ENCODE results near the gene PRKN.
"Not testable (repeated sequence)": the region's sequence is repeated elsewhere in the genome, so short reads cannot be mapped to it uniquely, and the experiment has no call there.

Gene PRKN

GRCh38 chr6:162710419-162710818, 17.1 kb downstream of the PRKN start:
- no peak for DNase-seq

- no peak for DNase-seq
These were observed 18.1 kb downstream of the PRKN start for GRCh38 chr6:162709431-162709830.

DNA sequence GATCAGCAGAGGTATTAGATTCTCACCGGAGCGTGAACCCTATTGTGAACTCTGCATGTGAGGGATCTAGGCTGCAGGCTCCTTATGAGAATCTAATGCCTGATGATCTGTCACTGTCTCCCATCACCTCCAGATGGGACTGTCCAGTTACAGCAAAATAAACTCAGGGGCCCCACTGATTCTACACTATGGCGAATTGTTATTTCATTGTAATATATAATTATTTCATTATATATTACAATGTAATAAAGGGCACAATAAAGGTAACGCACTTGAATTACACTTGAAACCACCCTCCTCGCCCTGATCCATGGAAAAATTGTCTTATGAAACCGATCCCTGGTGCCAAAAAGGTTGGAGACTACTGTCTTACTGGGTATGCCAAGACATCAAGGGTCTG, 18.6 kb downstream of the PRKN start:
- DNase-seq = no peak

GRCh38 chr6:162706232-162706631, 21.3 kb downstream of the PRKN start:
- DNase-seq = no peak

- no peak for DNase-seq
These were observed 21.8 kb downstream of the PRKN start for GRCh38 chr6:162705736-162706135.

DNA sequence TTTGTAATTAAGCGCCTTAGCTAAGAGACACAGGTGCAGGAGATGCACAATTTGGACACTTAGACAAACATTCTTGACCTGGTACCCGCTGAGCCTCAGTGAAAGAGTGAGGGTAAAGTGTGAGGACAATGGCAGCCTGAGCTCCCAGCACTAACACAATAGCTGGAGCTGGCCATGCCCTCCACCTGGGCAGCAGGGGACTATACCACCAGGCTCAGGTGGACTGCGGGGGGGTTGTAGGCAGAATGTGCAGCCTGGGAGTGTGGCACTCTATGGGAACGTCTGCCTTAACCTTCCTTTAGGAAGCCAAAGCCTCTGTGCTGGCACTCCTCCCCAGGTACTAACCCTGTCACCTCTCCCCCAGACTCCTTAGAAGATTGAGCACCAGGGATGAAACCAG, 23.6 kb downstream of the PRKN start:
- DNase-seq = no peak

- no peak for DNase-seq
These were observed 25.1 kb downstream of the PRKN start for GRCh38 chr6:162702446-162702845.

- no peak for DNase-seq
These were observed 26.0 kb downstream of the PRKN start for GRCh38 chr6:162701551-162701950.

DNA sequence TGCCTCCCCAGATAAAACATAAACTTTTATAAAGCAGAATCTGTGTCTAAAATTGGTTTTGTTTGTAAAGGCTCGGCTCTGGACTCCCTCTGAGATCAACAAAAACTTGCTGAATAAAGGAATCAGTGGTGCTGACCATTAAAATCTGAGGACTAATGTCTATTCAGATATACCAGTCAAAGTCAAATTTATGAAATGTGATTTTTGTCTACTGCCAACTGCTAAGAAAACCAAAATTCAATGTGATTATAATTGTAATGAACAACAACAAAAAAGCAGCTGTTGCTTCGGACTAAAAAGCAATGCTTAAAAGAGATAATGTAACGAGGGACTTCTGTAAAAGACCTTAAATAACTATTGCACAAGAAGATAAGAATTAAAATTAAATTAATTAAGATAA, 26.6 kb downstream of the PRKN start:
- no peak for DNase-seq

- no peak for DNase-seq
These were observed 27.6 kb downstream of the PRKN start for GRCh38 chr6:162699961-162700360.

DNA sequence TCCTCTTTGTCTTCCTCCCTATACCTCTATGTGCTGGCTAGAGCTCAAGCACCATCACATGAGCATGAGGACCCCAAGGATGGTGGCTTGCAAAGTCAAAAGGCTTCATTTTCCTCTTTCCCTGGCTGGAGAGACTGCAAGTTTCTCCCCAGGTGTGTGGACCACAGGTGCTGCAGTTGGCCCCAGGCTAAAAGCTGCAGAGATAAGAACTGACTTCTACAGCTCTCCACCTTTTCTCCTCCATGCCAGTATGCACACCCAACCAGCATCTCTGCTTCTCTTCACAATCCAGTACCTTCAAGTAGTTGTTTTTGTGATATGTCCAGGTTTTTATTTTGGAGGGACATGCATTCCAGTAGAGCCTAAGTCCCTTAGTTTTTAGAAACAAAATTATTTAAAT, 29.1 kb downstream of the PRKN start:
- DNase-seq = no peak

- DNase-seq = no peak
These were observed 29.6 kb downstream of the PRKN start for GRCh38 chr6:162697872-162698403.

DNA sequence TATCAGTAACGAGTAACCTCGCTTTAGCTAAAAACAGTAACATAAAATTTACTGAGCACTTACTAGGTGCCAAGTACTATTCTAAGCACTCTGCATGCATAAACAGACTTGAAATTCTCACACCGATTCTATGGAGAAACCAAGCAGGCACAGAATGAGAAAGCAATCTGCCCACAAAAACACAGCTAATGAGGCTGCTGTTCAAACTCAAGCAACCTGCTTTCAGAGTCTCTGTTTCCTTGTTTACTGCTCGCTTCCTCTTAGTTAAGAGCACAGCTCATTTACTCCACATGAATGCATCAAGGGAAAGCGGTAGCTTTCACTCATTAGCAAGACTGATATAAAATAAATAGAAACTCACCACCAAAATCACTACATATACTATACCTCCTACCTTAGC, 37.4 kb downstream of the PRKN start:
- no peak for DNase-seq

- no peak for DNase-seq
These were observed 38.7 kb downstream of the PRKN start for GRCh38 chr6:162688751-162689345.

DNA sequence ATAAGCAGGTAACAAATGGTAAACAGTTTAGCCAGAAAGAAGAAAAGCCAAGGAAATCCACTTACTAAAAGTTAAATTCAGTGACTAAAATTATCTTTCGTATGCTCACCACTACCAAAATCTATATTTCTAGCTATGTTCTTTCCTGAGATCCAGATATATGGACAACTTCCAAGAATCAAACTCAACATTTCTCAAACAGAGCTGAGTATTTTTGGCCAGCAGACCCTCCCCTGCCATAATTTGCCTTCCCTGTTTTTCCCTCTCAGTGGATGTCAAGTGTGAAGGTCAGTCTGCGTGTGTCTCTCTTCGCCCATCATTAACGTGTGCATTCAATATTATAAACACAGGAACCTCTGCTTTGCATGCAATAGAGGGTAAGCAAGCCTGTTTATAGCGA, 42.0 kb downstream of the PRKN start:
- no peak for DNase-seq

GRCh38 chr6:162684961-162685360, 42.6 kb downstream of the PRKN start:
- DNase-seq = no peak

GRCh38 chr6:162684052-162684451, 43.5 kb downstream of the PRKN start:
- DNase-seq = no peak

- DNase-seq = no peak
These were observed 44.4 kb downstream of the PRKN start for GRCh38 chr6:162683135-162683534.

DNA sequence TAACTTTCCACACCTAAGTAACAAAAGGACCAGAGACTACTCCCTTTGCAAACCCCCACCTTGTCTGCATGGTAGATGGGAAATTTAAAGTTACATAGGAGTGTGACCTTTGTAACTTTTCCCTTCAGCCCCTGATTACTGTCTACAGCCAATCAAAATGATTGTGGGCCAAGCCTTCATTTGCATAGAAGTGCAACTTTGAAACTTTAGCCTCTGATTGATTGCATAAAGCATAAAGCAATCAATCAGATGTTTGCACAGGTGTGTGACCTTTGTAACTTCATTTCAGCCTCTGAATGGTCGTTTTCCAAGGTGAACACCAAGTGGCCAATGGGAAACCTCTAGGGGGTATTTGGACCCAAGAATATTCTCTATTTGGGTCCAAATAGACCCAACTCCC, 46.1 kb downstream of the PRKN start:
- DNase-seq = no peak

DNA sequence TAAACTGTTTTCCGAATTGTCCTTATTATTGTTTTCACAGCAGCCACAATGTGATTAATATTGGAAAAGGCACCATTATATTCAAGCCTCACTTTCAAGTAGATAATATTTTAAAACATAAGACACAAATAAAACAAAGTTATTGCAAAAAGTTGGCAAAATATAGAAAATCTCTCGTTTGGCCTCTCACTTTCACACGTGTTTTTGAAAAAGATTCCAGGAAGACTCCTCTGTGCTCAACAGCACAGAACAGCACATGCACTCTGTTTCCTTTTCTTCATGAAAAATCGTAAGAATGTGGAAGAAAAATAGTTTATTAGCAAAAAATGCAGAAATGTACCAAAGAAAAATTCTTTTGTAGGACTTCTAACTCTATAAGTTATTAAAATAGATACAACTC, 46.7 kb downstream of the PRKN start:
- no peak for DNase-seq

GRCh38 chr6:162680367-162680766, 47.2 kb downstream of the PRKN start:
- DNase-seq = no peak

DNA sequence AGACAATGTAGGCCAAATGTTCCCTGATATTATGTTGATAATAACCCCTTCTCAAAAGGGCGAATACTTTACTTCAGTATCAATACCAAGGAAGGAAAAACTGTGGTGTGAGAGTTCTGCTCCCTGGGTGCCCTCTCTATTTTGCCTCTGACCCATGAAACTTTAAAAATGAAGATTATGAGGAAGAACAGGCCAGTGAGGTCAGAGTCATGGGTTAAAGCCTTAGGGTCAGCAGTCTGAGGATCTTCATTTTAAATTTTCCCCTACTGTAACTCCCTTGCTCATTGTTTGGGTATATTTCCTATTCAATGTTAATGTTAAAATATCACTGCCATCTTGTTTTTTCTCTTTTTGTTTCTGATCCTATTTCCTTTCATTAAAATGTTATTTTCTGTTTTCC, 47.9 kb downstream of the PRKN start:
- no peak for DNase-seq

DNA sequence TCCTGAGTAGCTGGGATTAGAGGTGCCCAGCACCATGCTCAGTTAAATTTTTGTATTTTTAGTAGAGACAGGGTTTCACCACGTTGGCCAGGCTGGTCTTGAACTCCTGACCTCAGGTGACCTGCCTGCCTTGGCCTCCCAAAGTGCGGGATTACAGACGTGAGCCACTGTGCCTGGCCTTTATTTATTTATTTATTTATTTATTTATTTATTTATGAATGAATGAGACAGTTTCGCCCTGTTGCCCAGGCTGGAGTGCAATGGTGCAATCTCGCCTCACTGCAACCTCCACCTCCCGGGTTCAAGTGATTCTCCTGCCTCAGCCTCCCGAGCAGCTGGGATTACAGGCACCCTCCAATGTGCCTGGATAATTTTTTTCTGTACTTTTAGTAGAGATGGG, 48.7 kb downstream of the PRKN start:
- not testable (repeated sequence) for DNase-seq

GRCh38 chr6:162675503-162675902, 52.1 kb downstream of the PRKN start:
- no peak for DNase-seq

DNA sequence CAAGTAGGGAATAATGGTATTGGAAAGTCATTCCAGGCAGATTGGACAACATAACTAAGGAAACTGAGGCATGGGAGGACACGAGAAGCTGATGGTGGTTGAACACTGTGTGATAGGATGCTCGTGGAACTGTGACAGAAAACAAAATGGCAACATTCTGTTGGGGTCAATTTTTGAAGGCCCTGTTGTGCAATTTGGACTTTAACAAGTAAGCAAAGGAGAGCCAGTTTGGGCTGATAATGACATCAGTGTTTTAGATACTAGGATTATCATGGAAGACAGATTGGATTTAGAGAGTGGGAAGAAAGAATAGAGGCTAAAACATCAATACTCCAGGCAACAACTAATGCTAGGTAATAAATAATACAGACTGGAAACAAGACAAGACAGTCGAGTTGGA, 53.1 kb downstream of the PRKN start:
- DNase-seq = no peak

All from GOT3 (cell line).